Adrenal gland (tissue), 5 donors: Measurements from ENCODE around the gene ZDHHC11B.

Experiments
- POLR2A ChIP-seq, 2 donors: fragments of 450-650 bp; IDR thresholded peaks; one replicate each; pipeline ENCODE4 v1.6.1; 2017; ENCODE audit warnings: antibody characterized with exemption in 2 of 2, mild to moderate bottlenecking in 2 of 2, moderate library complexity in 1 of 2
- TF ChIP-seq, protein P1 (sequence below), 6 experiments: fragments of 450-650 bp in 4 of 6; fragments of 200-600 bp in 2 of 6; sonication (generic) in 1 of 6; IDR thresholded peaks; 1 replicate in 5 of 6; 2 replicates in 1 of 6; pipeline versions ENCODE4 v1.5.1 to v1.8.0; 2016 to 2021; ENCODE audit warnings: antibody characterized with exemption in 6 of 6, mild to moderate bottlenecking in 2 of 6, moderate library complexity in 1 of 6
- donor health status: DM: no; HTN: no; CAD: no.

DNA sequence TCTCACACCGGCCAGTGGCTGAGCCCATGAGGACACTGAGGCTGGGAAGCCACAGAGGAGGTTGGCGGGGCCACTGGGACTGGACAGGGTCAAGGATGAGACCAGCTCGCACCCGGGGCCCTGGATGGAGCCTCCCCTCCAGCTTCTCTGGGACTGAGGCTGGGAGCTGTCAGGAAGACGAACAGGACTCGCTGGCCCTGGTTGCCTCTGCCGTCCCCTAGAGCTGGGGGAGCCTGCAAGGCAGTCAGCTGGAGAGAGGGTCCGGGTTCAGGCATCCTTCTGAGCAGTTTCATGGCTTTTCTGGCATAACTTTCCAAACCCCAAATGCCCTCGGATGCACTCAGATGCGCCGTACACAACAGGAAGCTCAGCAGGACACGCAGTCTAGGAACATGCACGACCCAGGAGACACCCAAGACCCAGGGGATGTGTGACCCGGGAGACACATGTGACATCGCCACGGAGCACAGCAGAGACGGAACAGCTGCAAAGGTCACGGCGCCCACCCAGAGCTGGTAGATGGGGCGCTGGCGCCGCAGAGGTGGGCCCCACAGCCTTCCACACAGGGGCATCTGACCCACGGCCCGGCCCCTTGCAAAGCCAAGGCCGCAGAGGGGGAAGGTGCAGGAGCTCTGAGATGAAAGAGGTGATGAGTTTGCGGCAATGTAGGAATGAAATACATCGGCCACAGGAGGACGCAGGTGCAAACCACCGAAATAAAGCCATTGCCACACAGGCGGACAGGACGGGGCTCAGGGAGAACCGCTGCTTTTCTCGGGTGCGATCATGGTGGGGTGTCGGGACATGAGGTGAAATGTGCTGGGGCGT, 108.4 kb downstream of the ZDHHC11B start:
- TF ChIP-seq POLR2A (IDR thresholded peaks at IDR 0.05): no peak
- TF ChIP-seq, protein P1, sequence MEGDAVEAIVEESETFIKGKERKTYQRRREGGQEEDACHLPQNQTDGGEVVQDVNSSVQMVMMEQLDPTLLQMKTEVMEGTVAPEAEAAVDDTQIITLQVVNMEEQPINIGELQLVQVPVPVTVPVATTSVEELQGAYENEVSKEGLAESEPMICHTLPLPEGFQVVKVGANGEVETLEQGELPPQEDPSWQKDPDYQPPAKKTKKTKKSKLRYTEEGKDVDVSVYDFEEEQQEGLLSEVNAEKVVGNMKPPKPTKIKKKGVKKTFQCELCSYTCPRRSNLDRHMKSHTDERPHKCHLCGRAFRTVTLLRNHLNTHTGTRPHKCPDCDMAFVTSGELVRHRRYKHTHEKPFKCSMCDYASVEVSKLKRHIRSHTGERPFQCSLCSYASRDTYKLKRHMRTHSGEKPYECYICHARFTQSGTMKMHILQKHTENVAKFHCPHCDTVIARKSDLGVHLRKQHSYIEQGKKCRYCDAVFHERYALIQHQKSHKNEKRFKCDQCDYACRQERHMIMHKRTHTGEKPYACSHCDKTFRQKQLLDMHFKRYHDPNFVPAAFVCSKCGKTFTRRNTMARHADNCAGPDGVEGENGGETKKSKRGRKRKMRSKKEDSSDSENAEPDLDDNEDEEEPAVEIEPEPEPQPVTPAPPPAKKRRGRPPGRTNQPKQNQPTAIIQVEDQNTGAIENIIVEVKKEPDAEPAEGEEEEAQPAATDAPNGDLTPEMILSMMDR (IDR thresholded peaks at IDR 0.05): no peak
